Stimulated activated naive CD8-positive, alpha-beta T cell treated with anti-CD3 and anti-CD28 coated beads, Interleukin-15, Interleukin-2, amounts not matched to agents 100 U/mL and 50 U/mL, for 24 hours (primary cell): Measurements from ENCODE around the gene ZNF880.
"Not testable (repeated sequence)": the region's sequence is repeated elsewhere in the genome, so short reads cannot be mapped to it uniquely, and the experiment has no call there.

Experiments
- ATAC-seq: fragments of 150-1000 bp; cut with Tn5 transposase; one replicate; pipeline ENCODE4 v1.10.0; 2021
- DNase-seq: peaks from one replicate; pipeline ENCODE4 v3.0.0; 2021

The ZNF880 gene

DNA sequence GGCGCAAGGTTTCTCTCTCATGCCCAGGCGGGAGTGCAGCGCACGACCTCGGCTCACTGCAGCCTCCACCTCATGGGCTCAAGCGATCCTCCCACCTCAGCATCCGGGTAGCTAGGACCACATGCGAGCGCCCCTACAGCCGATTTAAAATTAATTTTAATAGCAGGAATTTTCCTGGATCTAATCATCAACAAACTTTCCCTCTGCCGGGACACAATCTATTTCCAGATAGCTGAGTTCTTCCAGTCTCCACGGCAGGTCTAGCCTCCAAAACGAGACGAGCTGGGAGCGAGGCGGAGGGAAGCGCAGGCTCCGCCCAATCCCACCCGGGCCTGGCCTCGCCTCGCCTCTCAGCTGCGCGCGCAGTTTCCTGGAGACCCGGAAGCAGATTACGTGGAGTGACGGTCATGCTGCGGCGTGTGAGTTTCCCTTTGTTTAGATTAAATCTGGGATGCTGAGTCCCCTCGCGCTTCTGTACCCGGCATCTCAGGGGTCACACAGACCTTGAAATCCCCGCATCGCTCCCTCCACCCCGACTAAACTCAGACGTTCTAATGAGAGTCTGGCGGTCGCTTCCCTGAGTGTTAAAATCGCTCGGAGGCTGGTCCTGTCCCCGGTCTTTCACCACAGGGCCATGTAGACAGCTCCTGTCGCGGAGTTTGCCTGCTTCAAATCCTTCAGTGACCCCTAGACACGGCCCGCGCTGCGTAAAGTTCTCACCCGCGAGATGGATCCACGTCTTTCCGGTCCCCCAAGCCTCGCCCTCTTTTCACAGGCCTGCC, at the start of gene ZNF880:
TSS of gene ZNF880 (plus strand) at position 365 of the 782 bp plus-strand sequence. CDS start at position 408, 43 bp downstream.
- ATAC-seq (peak; percentile 98), DNase-seq (peak; percentile 94)

DNA sequence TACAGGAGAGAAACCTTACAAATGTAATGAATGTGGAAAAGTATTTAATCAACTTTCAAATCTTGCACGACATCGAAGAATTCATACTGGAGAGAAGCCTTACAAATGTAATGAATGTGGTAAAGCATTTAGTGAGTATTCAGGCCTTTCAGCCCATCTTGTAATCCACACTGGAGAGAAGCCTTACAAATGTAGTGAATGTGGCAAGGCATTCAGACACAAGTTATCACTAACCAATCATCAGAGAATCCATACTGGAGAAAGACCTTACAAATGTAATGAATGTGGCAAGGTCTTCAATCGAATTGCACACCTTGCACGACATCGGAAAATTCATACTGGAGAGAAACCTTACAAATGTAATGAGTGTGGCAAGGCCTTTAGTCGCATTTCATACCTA, 47.3 kb upstream of the ZNF880 start:
- ATAC-seq: no peak
- no peak for DNase-seq

DNA sequence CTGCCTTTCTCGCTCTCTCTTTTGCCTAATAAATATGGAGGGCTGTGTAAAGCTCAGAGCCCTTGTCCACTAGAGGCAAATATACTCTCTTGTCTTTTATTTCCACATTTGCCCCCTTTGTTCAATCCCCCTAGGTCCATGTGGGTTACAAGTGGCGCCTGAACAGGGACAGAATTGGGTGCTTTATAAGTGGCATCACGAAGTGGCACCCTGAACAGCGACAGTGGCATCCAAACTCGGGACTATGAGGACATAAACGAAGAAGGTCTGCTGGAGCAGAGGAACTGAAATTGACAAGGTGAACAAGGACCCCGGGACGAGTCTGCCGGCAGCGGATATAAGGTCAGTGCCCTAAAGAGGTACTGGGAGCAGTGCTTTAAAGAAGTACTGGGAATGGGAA, 38.0 kb upstream of the ZNF880 start:
- DNase-seq (no peak), ATAC-seq (no peak)

DNA sequence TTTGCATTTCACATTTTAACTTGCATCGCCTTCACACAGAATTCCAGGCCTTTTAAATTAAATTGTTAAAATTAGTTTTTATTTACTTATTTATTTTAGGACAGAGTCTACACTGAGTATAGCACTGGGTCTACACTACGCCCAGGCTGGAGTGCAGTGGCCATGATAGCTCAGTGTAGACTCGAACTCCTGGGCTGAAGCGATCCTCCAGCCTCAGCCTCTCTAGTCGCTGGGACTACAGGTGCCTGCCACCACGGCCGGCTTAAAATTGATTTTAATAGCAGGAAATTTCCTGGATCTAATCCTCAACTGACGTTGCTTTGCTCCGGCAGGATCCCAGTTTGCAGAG, 34.0 kb upstream of the ZNF880 start:
- ATAC-seq (peak; percentile 24), DNase-seq (no peak)

DNA sequence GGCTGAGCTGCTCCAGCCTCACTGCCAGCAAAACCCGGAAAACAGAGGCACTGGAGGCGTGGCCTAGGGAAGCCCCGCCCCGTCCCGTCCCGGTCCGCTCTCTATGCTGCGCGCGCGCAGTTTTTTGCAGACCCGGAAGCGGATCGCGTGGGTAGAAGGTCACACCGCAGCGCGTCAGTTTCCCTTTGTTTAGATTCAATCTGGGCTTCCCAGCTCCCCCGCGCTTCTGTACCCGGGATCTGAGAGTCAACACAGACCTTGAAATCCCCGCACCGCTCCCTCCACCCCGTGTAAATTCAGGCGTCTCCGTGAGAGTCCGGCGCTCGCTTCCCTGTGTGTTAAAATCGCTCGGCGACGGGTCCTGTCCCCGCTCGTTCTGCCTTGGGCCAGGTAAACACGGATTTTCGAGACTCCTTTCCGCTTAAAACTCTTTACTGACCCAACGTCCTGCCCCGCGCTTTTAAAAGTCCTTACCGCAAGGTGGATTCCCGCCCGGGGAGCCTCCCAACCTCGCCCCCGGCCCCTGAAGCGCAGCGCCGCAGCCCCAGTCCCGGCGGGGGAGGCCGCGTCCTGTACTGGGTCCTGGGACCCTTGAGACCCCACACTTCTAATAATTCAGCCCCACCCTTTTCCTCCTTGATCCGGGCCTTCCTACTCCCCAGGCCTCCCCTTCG, 33.5 kb upstream of the ZNF880 start, which contains the start of gene ZNF610:
TSS of gene ZNF610 (plus strand) at position 127 of the 674 bp plus-strand sequence. CDS start 12,930 bp downstream, outside the sequence.
- ATAC-seq (peak; percentile 91), DNase-seq (peak; percentile 93)

DNA sequence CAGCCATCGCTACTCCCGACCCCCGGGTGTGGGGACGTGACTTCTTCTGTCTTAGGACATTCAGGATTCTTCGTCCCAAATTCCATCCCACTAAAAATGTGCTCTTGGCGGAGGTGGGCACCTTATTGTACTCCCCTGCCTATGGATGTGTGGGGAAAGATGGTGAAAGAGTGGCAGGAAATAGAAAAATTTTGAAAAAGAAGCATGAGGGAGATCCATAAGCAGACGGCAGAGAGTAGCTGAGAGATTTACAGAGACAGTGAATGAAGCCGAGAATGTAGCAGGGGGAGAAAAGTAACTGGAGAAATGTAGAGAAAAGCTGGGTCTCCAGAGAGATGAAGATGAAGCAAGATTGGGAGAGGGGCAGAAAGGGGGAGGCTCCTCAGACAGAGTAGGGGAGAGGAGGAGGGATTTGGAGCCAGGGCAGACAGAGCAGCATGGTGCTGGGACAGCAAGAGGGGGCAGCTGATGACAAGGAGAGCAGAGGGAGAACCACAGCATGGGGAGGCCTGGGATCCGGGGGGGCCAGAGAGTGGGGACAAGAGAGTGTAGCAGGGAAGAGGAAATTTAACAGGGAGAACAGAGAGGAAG, 32.8 kb upstream of the ZNF880 start:
- DNase-seq (no peak), ATAC-seq (no peak)

DNA sequence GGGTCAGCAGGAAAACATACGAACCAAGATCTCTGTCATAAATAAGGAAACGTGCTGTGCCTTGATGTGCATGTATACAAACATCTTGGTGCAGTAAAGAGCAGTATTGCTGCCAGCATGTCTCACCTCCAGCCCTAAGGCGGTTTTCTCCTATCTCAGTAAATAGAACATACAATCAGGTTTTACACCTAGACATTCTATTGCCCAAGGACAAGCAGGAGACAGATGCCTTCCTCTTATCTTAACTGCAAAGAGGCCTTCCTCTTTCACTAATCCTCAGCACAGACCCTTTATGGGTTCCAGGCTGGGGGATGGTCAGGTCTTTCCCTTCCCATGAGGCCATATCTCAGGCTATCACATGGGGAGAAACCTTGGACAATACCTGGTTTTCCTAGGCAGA, 30.7 kb upstream of the ZNF880 start:
- not testable (repeated sequence) for ATAC-seq, DNase-seq

DNA sequence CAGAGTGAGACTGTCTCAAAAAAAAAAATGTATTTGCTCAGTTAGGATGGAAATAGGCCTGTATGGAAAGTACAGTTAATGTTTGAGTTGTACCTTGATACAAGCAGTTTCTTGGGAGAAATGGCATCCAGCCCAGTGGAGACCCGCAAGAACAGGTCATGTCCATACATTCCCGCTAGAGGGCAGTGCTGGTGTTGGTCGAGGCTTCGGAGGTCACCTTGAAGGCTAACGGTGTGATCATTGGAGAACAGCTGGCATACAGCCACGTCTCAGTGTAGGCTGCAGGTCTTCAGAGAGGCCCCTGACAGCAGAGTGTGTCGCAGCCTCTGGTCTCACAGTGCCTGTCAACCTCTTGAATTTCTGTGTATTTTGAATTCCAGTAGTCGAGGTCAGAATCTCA, 26.2 kb upstream of the ZNF880 start:
- peak; percentile 32 for ATAC-seq
- DNase-seq: peak; percentile 40

DNA sequence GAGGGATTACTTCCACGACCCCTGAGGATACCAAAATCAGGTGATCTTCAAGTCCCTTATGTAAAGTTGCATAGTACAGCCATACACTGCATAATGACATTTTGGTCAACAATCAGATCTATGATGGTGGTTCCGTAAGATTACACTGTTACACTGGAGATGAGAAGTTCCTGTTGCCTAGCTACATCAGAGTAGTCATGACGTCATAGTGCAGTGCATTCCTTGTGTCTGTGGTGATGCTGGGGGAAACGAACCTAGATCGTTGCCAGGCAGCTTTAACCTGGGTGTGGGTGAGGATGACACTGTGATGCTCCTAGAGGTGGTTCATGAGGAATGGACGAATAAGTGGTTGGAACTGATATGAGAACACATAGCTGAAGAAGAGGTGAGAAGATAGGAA, 24.6 kb upstream of the ZNF880 start:
- no peak for DNase-seq
- ATAC-seq: no peak

DNA sequence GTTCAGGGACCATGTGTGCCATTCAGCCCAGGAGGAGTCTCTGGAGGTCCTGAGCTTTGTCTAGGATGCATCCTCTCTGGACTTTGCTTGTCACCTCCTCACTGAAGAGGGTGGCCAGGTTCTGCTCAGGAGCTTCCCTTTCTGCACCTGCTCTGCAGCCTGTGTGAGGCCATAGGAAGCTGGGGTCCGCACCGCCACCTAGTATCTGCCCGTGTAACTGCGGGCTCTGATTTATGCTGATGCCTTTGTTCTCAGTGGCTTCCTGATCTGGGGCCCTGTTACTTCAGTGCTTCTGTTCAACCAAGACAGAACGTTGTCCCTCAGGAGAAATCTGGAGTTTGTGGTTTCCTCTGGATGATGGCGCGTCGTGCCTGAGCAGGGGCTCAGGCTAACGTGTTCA, 18.2 kb upstream of the ZNF880 start:
- no peak for ATAC-seq
- peak; percentile 6 for DNase-seq

DNA sequence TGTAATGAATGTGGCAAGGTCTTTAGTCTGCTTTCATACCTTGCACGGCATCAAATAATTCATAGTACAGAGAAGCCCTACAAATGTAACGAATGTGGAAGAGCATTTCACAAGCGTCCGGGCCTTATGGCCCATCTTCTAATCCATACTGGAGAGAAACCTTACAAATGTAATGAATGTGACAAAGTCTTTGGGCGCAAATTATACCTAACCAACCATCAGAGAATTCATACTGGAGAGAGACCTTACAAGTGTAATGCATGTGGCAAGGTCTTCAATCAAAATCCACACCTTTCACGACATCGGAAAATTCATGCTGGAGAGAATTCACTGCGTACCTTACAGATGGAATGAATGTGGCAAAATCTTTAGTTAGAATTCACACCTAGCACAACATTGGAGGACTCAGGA, 3.3 kb upstream of the ZNF880 start:
- DNase-seq (no peak), ATAC-seq (no peak)

DNA sequence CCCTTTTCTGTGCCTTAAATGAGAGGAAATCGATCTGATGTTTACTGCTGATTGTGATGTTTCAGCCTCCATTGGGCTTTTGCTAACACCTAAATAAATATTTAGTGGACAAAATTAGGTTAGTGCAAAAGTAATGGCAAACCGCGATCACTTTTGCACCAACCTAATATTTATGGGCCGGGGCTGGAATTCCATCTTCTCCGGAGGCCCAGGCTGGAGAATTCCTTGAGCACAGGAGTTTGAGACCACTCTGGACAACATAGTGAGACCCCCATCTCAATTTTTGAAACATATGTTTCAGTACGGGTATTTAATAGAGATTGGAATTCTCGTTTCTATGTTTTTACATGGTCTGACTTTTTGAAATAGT, 603 bp downstream of the ZNF880 start:
- DNase-seq (no peak), ATAC-seq (no peak)

DNA sequence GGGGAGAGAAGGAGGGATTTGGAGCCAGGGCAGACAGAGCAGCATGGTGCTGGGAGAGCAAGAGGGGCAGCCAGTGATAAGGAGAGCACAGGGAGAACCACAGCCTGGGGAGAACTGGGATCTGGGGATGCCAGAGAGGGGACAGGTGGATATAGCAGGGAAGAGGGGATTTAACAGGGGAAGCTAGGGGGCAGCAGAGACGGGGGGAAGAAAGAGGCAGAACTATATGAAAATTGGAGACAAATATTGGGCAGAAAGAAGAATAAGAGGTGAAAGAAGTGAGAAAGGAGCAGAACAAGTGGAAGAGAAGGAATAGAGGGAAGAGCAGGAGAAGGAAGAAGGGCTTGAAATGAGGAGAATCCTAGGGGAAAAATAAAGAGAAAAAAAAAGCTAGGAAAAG, 21.4 kb downstream of the ZNF880 start:
- no peak for DNase-seq
- ATAC-seq: no peak

DNA sequence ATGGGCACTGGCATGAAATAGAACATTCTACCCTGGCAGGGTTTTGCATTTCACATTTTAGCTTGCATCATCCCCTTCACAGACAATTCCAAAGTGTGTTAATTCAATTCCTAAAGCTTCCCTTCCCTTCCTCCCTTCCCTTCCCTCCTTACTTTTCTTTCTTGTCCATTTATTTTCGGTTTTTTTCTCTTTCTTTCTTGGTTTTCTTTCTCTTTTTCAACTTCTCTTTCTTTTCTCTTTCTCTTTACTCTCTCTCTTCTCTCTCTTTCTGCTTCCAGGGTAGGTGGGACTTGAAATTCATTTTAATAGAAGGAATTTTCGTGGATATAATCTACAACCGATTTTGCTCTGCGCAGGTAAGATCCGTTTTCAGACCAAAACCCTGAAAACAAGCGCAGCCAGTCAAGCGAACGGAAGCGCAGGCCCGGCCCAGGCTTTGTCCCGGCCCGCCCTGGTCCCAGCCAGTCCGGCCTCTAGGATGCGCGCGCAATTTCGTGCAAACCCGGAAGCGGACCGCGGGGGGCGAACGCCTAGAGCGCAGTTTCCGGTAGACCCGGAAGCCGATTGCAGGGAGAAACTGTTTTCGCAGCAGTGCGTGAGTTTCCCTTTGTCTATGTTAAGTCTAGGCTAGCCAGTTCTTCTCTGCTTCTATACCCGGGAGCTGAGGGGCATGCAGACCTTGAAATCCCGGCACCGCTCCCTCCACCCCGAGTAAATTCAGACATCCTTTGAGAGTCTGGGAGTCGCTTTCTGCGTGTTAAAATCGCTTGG, 27.8 kb downstream of the ZNF880 start, which contains the start of gene ZNF528:
TSS of gene ZNF528 (plus strand) at position 540 of the 771 bp plus-strand sequence. CDS start 4,165 bp downstream, outside the sequence.
- ATAC-seq: peak; percentile 99

DNA sequence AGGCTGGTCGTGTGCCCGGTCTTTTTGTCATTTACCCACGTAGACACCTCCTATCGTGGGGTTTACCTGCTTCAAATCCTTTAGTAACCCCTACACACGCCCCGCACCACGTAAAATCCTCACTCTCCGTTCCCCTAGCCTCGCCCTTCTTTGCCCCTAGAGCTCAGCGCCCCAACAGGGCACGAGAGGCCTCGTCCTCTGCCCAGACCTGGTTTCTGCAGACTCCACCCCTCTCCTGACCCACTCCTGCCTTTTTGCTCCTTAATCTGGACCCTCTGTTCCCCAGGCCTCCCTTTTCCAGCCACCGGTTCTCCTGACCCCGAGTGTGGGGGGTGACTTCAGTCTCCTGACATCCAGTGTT, 28.3 kb downstream of the ZNF880 start:
- ATAC-seq (peak; percentile 41), DNase-seq (peak; percentile 10)

More for the DNA sequence above, 27.8 kb downstream of the ZNF880 start, which contains the start of gene ZNF528:
- peak; percentile 97 for DNase-seq

DNA sequence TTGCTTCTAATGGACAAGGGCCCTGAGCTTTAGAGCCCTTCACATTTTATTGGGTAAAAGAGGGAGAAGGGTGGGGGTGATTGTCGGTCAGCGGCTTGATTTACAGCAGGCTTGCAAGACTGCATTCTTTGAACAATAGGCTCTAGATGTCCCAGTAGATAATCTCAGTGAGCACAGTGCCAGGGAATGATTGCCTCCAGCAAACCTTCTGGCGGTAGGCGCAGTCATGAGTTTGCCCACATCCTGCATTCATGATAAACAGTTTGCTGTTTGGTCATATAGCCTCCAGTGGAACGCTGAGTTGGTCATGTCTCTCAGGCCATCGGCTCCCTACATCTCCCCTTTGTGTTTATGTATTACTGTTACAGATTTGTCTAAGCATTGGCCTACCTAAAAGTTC, 40.6 kb downstream of the ZNF880 start:
- DNase-seq (no peak), ATAC-seq (no peak)

DNA sequence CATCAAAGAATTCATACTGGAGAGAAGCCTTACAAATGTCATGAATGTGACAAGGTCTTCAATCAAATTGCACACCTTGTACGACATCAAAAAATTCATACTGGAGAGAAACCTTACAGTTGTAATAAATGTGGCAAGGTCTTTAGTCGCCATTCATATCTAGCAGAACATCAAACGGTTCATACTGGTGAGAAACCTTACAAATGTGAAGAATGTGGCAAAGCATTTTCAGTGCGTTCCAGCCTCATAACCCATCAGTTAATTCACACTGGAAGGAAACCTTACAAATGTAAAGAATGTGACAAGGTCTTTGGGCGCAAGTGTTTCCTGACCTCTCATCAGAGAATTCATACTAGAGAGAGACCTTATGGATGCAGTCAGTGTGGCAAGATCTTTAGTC, 46.0 kb downstream of the ZNF880 start:
- no peak for ATAC-seq
- no peak for DNase-seq

DNA sequence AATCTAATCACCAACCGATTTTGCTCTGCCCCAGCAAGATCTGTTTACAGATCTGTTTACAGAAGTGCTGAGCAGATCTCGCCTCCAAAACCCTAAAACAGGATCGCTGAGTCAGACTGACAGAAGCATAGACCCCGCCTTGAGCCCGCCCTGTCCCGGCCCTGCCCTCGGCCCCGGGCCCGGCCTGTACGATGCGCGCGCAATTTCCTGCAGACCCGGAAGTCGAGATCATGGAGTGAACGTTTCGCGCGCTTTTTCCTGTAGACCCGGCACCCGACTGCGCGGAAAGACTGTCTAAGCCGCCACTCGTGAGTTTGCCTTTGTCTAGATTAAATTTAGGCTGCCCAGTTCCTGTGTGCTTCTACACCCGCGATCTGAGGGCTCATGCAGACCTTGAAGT, 59.2 kb downstream of the ZNF880 start, which contains the start of gene ZNF534:
TSS of gene ZNF534 (plus strand) at position 212 of the 400 bp plus-strand sequence. CDS start 2,327 bp downstream, outside the sequence.
- ATAC-seq (no peak), DNase-seq (no peak)
